H1 (cell line): Measurements from ENCODE around the gene OR6M1. TPM values are rescaled to one million over a fixed set of nuclear protein-coding genes. Genes with fewer than 3 reads are reported as not detected.

Experiments used
- CTCF ChIA-PET: fragments of 300-600 bp; sonication (Branson Sonifier 250); formaldehyde crosslinking; loops from one replicate; lab custom pipeline; 2021; ENCODE audit not compliant: partially characterized antibody; lab: Charles Lee
- POLR2A ChIA-PET: fragments of 300-600 bp; sonication (Branson Sonifier 250); formaldehyde crosslinking; loops from one replicate; lab custom pipeline; 2021; ENCODE audit warnings: inconsistent platforms; ENCODE audit not compliant: partially characterized antibody; lab: Charles Lee
- DNase-seq, 2 experiments: peaks; one replicate each; pipeline versions ENCODE4 v3.0.0 to v3.0.0-alpha.2; 2010 to 2022; ENCODE audit warnings: low spot score in 2 of 2, low read depth in 1 of 2, mixed read lengths in 1 of 2
- FAIRE-seq: peaks from 2 replicates; lab custom pipeline; 2011; peaks lifted over from hg19 to GRCh38; lab: Jason Lieb, UNC
- H2AFZ ChIP-seq: 2 replicates; pipeline ENCODE4 v1.8.1; 2012; ENCODE audit warnings: low read length, inconsistent platforms
- H2AK5ac ChIP-seq: 2 replicates; pipeline ENCODE4 v1.6.1; 2013; ENCODE audit warnings: low read depth, low read length
- H2BK120ac ChIP-seq: replicated peaks from 2 replicates; pipeline ENCODE3; 2013; ENCODE audit warnings: low read depth, low read length, inconsistent platforms
- H2BK12ac ChIP-seq: 2 replicates; pipeline ENCODE4 v1.6.1; 2013; ENCODE audit warnings: low read depth, low read length
- H2BK15ac ChIP-seq: 2 replicates; pipeline ENCODE4 v1.6.1; 2013; ENCODE audit warnings: low read length
- H2BK20ac ChIP-seq: 2 replicates; pipeline ENCODE4 v1.6.1; 2013; ENCODE audit warnings: low read length
- H2BK5ac ChIP-seq: 2 replicates; pipeline ENCODE4 v1.6.1; 2013; ENCODE audit warnings: low read depth, low read length
- H3K14ac ChIP-seq: 2 replicates; pipeline ENCODE4 v1.6.1; 2013; ENCODE audit warnings: inconsistent platforms; ENCODE audit not compliant: insufficient read length
- H3K18ac ChIP-seq: 2 replicates; pipeline ENCODE4 v1.6.1; 2013; ENCODE audit warnings: low read length; ENCODE audit errors: extremely low read depth
- H3K23ac ChIP-seq: 2 replicates; pipeline ENCODE4 v1.6.1; 2013; ENCODE audit warnings: inconsistent platforms; ENCODE audit not compliant: insufficient read length
- H3K23me2 ChIP-seq: 2 replicates; pipeline ENCODE4 v1.6.1; 2013; ENCODE audit warnings: low read depth, low read length
- H3K27ac ChIP-seq: 2 replicates; pipeline ENCODE4 v1.6.1; 2011; ENCODE audit warnings: low read depth, low read length, inconsistent platforms
- H3K27me3 ChIP-seq, 4 experiments: replicated peaks in 1 of 4; 1 replicate in 1 of 4; 2 replicates in 3 of 4; pipeline versions ENCODE4 v1.6.1 to v1.8.1; 2011 to 2013; ENCODE audit warnings: low read length in 3 of 4, mild to moderate bottlenecking in 3 of 4, inconsistent platforms in 2 of 4, mixed read lengths in 2 of 4, moderate library complexity in 1 of 4; ENCODE audit not compliant: control insufficient read depth in 3 of 4, insufficient read depth in 3 of 4; ENCODE audit errors: extremely low read depth in 1 of 4
- H3K36me3 ChIP-seq, 4 experiments: 2 replicates each; pipeline versions ENCODE4 v1.6.1 to v1.8.1; 2011 to 2013; ENCODE audit warnings: mild to moderate bottlenecking in 4 of 4, low read length in 3 of 4, moderate library complexity in 2 of 4, control low read depth in 1 of 4, inconsistent platforms in 1 of 4; ENCODE audit not compliant: insufficient read depth in 4 of 4, control insufficient read depth in 2 of 4
- H3K4ac ChIP-seq: replicated peaks from 2 replicates; pipeline ENCODE3; 2013; ENCODE audit warnings: low read length, low read depth, mixed read lengths, inconsistent platforms; ENCODE audit not compliant: insufficient read length
- H3K4me1 ChIP-seq, 4 experiments: replicated peaks in 1 of 4; 1 replicate in 1 of 4; 2 replicates in 3 of 4; pipeline versions ENCODE4 v1.6.1 to v1.8.1; 2011 to 2013; ENCODE audit warnings: low read length in 3 of 4, inconsistent platforms in 2 of 4, mixed read lengths in 1 of 4; ENCODE audit not compliant: insufficient read depth in 4 of 4, control insufficient read depth in 3 of 4
- H3K4me2 ChIP-seq, 2 experiments: 2 replicates each; pipeline versions ENCODE4 v1.6.1 to v1.8.1; 2011 to 2013; ENCODE audit warnings: low read depth in 2 of 2, low read length in 2 of 2, control low read depth in 1 of 2, inconsistent platforms in 1 of 2, mild to moderate bottlenecking in 1 of 2; ENCODE audit not compliant: insufficient read depth in 1 of 2
- H3K4me3 ChIP-seq, 4 experiments: fragments of 200-600, 300-600 bp in 1 of 4; sonication (generic), shearing (Covaris generic), sonication (Bioruptor Twin) in 1 of 4; 2 replicates each; pipeline versions ENCODE4 v1.5.1 to v1.8.1; 2011 to 2016; ENCODE audit warnings: low read length in 4 of 4, low read depth in 3 of 4, control low read depth in 2 of 4, inconsistent platforms in 2 of 4, mild to moderate bottlenecking in 2 of 4, mixed read lengths in 1 of 4, moderate library complexity in 1 of 4; ENCODE audit not compliant: insufficient read depth in 2 of 4; ENCODE audit errors: extremely low read depth in 1 of 4
- H3K56ac ChIP-seq: replicated peaks from 2 replicates; pipeline ENCODE3; 2013; ENCODE audit warnings: low read depth, mild to moderate bottlenecking, mixed read lengths, low read length, inconsistent platforms; ENCODE audit not compliant: insufficient read length
- H3K79me1 ChIP-seq: 2 replicates; pipeline ENCODE4 v1.6.1; 2013; ENCODE audit warnings: low read depth, low read length, control low read depth
- H3K79me2 ChIP-seq, 2 experiments: 2 replicates each; pipeline versions ENCODE4 v1.6.1 to v1.8.1; 2012 to 2013; ENCODE audit warnings: low read length in 2 of 2, mild to moderate bottlenecking in 2 of 2, inconsistent platforms in 1 of 2; ENCODE audit not compliant: insufficient read depth in 2 of 2, control insufficient read depth in 1 of 2
- H3K9ac ChIP-seq, 4 experiments: replicated peaks in 1 of 4; 1 replicate in 1 of 4; 2 replicates in 3 of 4; pipeline versions ENCODE4 v1.6.1 to v1.8.1; 2011 to 2013; ENCODE audit warnings: low read depth in 3 of 4, low read length in 3 of 4, control low read depth in 2 of 4, mild to moderate bottlenecking in 2 of 4, moderate library complexity in 2 of 4, inconsistent platforms in 1 of 4; ENCODE audit errors: extremely low read depth in 1 of 4
- H3K9me3 ChIP-seq, 2 experiments: 2 replicates each; pipeline versions ENCODE4 v1.6.1 to v1.8.1; 2012 to 2013; ENCODE audit warnings: mild to moderate bottlenecking in 2 of 2, moderate library complexity in 2 of 2, control low read depth in 1 of 2, inconsistent platforms in 1 of 2, low read depth in 1 of 2, low read length in 1 of 2, mixed read lengths in 1 of 2; ENCODE audit not compliant: insufficient read depth in 2 of 2
- H4K20me1 ChIP-seq, 2 experiments: replicated peaks in 1 of 2; 2 replicates each; pipeline versions ENCODE3 to v1.8.1; 2011 to 2013; ENCODE audit warnings: inconsistent platforms in 2 of 2, low read length in 2 of 2, mild to moderate bottlenecking in 1 of 2; ENCODE audit not compliant: insufficient read depth in 2 of 2, control insufficient read depth in 1 of 2
- H4K5ac ChIP-seq: 2 replicates; pipeline ENCODE4 v1.6.1; 2013; ENCODE audit warnings: low read length, low read depth, mixed read lengths, inconsistent platforms; ENCODE audit not compliant: insufficient read length
- H4K8ac ChIP-seq: 2 replicates; pipeline ENCODE4 v1.8.0; 2013; ENCODE audit warnings: mild to moderate bottlenecking, moderate library complexity, low read length, inconsistent platforms; ENCODE audit not compliant: insufficient read depth; ENCODE audit errors: extremely low read depth
- H4K91ac ChIP-seq: replicated peaks from 2 replicates; pipeline ENCODE3; 2013; ENCODE audit warnings: low read length, mixed read lengths, inconsistent platforms; ENCODE audit not compliant: insufficient read length
- CHD2 ChIP-seq: IDR thresholded peaks from 2 replicates; pipeline ENCODE4 v1.6.1; 2012; ENCODE audit warnings: low read length, improper control_type of control experiment
- SIN3A ChIP-seq, 2 experiments: IDR thresholded peaks in 1 of 2; conservative IDR thresholded peaks in 1 of 2; 2 replicates each; pipeline ENCODE4 v1.6.1; 2011 to 2012; ENCODE audit warnings: low read length in 2 of 2, improper control_type of control experiment in 1 of 2, low read depth in 1 of 2, mild to moderate bottlenecking in 1 of 2
- SP2 ChIP-seq: IDR thresholded peaks from 2 replicates; pipeline ENCODE4 v1.6.1; 2012; ENCODE audit warnings: mild to moderate bottlenecking, low read length, inconsistent platforms
- SUZ12 ChIP-seq: fragments of 200-600 bp; sonication (generic); IDR thresholded peaks from 2 replicates; pipeline ENCODE4 v1.6.1; 2012; ENCODE audit warnings: mild to moderate bottlenecking, inconsistent platforms, low read length, moderate library complexity, mixed read lengths
- TCF12 ChIP-seq: IDR thresholded peaks from 2 replicates; pipeline ENCODE4 v1.6.1; 2011; ENCODE audit warnings: low read depth, mild to moderate bottlenecking, low read length
- WGBS, 2 experiments: shearing (Covaris generic) in 1 of 2; methylation state at CpG; one replicate each; pipeline versions ENCODE4 v1.1.6 to v1.1.7; 2013 to 2015; ENCODE audit warnings: low lambda C conversion rate in 2 of 2, mixed read lengths in 2 of 2, inconsistent platforms in 1 of 2, low coverage in 1 of 2, missing lambda C conversion rate in 1 of 2; ENCODE audit not compliant: insufficient replicate concordance in 2 of 2, insufficient coverage in 1 of 2, insufficient read length in 1 of 2; ENCODE audit errors: extremely low coverage in 1 of 2, missing lambda C conversion rate in 1 of 2; 5-methylcytosine and 5-hydroxymethylcytosine counted together
- polyA plus RNA-seq, 7 experiments: library from polyadenylated mRNA; depleted of rRNA in 3 of 7; stranded (reverse) in 5 of 7; unstranded in 2 of 7; fragments of >200 nt in 5 of 7; fragments of 200-250 nt in 2 of 7; gene quantifications; 1 replicate in 5 of 7; 2 replicates in 1 of 7; 4 replicates in 1 of 7; pipeline versions ENCODE4 v1.2.1 to v1.2.3, GENCODE V29; 2011 to 2013; ENCODE audit warnings: missing spikeins in 2 of 7, mixed read lengths in 2 of 7
- total RNA-seq: library from RNA; stranded (reverse); fragmentation: NEBNext Ultra II Directional; extraction: Animal tissue kit (Norgen Biotek cat#: 25700); gene quantifications from 2 replicates; pipeline ENCODE4 v1.2.1, GENCODE V29; 2021
- TF ChIP-seq, protein P1 (sequence below): IDR thresholded peaks from 2 replicates; pipeline ENCODE4 v1.6.1; 2012; ENCODE audit warnings: low read length, inconsistent platforms

Gene OR6M1
- total and polyA plus RNA-seq, 2 of the 8 experiments (the other 6 are each of a cell fraction or from before 2014, with no cell fraction given) = not detected

- Histone ChIP-seq H3K79me1 (no peaks in the 10 kb centered on the region), H3K14ac (no peak overlapping the region), H3K9me3 (no peaks in the 10 kb centered on the region), H3K36me3 (no peaks in the 10 kb centered on the region), H3K23me2 (no peaks in the 10 kb centered on the region), H3K27ac (no peak overlapping the region), H4K91ac (no peak overlapping the region), H3K27me3 (no peaks in the 10 kb centered on the region), H2AK5ac (no peak overlapping the region), H4K8ac (no peak overlapping the region), H4K20me1 (no peaks in the 10 kb centered on the region), H3K23ac (no peak overlapping the region), H2BK5ac (no peak overlapping the region), H3K4me2 (no peak overlapping the region), H2BK12ac (no peak overlapping the region), H2BK15ac (no peak overlapping the region), H3K4me1 (peaks cover 0 to 4% (median 1%) of the 10 kb centered on the region in 4 experiments; a peak in 1 of 7 replicates), H3K4ac (no peak overlapping the region), H2BK20ac (no peak overlapping the region), H3K79me2 (no peaks in the 10 kb centered on the region), H2BK120ac (no peak overlapping the region), H2AFZ (no peak overlapping the region), H3K4me3 (no peak overlapping the region), H4K5ac (no peak overlapping the region), H3K56ac (no peak overlapping the region), H3K9ac (no peak overlapping the region), H3K18ac (no peak overlapping the region)
- ChIA-PET POLR2A (interaction anchor here (0.6 to 1.2 kb wide), 3 partner anchors 14 to 121 kb away, joined by 3 to 4 read pairs (median 4); partner anchors contain the start of gene ZNF202), CTCF (interaction anchor here (1.1 to 1.5 kb wide), 4 partner anchors 9 to 314 kb away, joined by 3 to 5 read pairs (median 4); no protein-coding TSS in a partner anchor)
- TF ChIP-seq CHD2 (no peak), SP2 (no peak), SUZ12 (no peak), TCF12 (no peak), SIN3A (conservative IDR thresholded peaks at IDR 0.05 in 1 of 2, IDR thresholded peaks at IDR 0.05 in 1 of 2; ENCODE audit: low read depth in 1 of 2, low read length in 2 of 2) (no peak)
- TF ChIP-seq, protein P1, sequence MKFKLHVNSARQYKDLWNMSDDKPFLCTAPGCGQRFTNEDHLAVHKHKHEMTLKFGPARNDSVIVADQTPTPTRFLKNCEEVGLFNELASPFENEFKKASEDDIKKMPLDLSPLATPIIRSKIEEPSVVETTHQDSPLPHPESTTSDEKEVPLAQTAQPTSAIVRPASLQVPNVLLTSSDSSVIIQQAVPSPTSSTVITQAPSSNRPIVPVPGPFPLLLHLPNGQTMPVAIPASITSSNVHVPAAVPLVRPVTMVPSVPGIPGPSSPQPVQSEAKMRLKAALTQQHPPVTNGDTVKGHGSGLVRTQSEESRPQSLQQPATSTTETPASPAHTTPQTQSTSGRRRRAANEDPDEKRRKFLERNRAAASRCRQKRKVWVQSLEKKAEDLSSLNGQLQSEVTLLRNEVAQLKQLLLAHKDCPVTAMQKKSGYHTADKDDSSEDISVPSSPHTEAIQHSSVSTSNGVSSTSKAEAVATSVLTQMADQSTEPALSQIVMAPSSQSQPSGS = no peak
- no peak for DNase-seq
- WGBS, 2 experiments = 94% methylated on average over 3 of the region's 3 CpGs; no CpG with 5 or more reads in 1 of the 2 experiments
- no peak for FAIRE-seq
Measured at GRCh38 chr11:123755813-123756212, 50.3 kb downstream of the OR6M1 start.
